IPS-18c (cell line): ENCODE measurements around the gene SLC28A3.
"Not testable (repeated sequence)": the region's sequence is repeated elsewhere in the genome, so short reads cannot be mapped to it uniquely, and the experiment has no call there.

ENCODE experiments used
- H3K4me3 ChIP-seq: 2 replicates; pipeline ENCODE4 v1.7.0; 2013; ENCODE audit warnings: low read depth, mild to moderate bottlenecking, low read length, moderate library complexity; ENCODE audit not compliant: insufficient read depth
- H3K9me3 ChIP-seq: one replicate; pipeline ENCODE4 v1.6.1; 2013; ENCODE audit warnings: mild to moderate bottlenecking, low read length, moderate library complexity; ENCODE audit not compliant: control insufficient read depth, insufficient read depth

The SLC28A3 gene, protein sequence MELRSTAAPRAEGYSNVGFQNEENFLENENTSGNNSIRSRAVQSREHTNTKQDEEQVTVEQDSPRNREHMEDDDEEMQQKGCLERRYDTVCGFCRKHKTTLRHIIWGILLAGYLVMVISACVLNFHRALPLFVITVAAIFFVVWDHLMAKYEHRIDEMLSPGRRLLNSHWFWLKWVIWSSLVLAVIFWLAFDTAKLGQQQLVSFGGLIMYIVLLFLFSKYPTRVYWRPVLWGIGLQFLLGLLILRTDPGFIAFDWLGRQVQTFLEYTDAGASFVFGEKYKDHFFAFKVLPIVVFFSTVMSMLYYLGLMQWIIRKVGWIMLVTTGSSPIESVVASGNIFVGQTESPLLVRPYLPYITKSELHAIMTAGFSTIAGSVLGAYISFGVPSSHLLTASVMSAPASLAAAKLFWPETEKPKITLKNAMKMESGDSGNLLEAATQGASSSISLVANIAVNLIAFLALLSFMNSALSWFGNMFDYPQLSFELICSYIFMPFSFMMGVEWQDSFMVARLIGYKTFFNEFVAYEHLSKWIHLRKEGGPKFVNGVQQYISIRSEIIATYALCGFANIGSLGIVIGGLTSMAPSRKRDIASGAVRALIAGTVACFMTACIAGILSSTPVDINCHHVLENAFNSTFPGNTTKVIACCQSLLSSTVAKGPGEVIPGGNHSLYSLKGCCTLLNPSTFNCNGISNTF

DNA sequence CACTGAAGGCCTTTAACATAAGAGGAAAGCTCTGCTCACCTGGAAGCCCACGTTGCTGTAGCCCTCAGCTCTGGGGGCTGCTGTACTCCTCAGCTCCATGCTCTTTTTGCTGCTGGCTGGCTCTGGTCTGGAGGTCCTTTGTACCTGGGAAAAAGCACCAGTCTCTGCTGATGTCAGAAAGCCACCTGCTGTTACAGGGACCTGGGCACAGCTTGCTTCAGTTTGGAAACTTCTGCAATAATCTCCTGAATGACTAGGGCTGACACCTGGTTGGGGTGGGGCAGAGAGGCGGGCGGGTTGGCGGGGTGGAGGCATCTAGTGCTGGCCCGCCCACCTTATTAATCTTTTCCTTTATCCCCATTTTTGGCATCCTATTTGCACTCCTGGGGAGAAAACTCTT, at the start of gene SLC28A3:
SLC28A3 (minus strand) TSS at position 224 of the 400 bp plus-strand sequence; CDS start at position 99, 125 bp downstream.
- Histone ChIP-seq H3K9me3 (no peaks in the 10 kb centered on the region), H3K4me3 (no peak within 1 kb of the TSS)

DNA sequence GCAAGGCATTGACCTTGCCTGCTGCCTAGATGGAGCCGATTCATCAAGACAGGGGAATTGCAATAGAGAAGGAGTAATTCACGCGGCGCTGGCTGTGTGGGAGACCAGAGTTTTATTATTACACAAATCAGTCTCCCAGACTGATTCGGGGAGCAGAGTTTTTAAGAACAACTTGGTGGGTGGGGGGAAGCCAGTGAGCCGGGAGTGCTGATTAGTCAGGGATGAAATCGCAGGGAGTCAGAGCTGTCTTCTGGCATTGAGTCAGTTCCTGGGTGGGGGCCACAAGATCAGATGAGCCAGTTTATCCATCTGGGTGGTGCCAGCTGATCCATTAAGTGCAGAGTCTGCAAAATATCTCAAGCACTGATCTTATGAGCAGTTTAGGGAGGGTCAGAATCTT, 49.7 kb upstream of the SLC28A3 start:
- H3K4me3 ChIP-seq, H3K9me3 ChIP-seq: not testable (repeated sequence)

DNA sequence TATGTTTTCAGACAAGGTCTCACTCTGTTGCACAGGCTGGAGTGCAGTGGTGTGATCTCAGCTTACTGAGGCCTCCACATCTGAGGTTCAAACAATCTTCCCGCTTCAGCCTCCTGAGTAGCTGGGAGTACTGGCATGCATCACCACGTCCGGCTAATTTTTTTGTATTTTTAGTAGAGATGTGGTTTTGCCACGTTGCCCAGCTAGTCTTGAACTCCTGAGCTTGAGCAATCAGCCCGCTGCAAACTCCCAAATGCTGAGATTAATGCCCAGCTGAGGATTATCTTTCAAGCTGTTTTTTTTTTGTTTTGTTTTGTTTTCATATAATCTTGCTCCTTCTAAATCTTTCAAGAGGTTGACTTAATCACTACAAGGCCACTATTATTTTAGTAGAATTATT, 47.3 kb upstream of the SLC28A3 start:
- Histone ChIP-seq H3K9me3 (no peaks in the 10 kb centered on the region), H3K4me3 (no peak overlapping the region)

DNA sequence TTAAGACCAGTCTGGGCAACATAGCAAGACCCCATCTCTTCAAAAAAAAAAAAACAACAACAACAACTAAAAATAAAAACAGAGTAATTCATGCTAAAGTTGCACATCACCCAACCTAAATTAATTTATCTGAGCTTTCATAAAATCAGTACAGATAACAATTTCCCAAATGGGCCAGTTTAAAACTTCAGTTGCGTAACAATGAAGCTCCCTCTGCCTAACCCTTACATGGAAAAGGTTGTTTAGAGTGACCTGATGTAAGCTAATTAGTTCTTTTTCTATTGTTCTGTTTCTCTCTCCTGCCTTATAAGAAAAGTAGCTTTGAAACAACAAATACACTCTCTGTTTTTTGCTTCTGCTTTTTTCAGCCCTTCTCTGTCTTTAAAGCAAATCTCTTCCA, 46.2 kb upstream of the SLC28A3 start:
- Histone ChIP-seq H3K4me3 (no peak overlapping the region), H3K9me3 (no peaks in the 10 kb centered on the region)

DNA sequence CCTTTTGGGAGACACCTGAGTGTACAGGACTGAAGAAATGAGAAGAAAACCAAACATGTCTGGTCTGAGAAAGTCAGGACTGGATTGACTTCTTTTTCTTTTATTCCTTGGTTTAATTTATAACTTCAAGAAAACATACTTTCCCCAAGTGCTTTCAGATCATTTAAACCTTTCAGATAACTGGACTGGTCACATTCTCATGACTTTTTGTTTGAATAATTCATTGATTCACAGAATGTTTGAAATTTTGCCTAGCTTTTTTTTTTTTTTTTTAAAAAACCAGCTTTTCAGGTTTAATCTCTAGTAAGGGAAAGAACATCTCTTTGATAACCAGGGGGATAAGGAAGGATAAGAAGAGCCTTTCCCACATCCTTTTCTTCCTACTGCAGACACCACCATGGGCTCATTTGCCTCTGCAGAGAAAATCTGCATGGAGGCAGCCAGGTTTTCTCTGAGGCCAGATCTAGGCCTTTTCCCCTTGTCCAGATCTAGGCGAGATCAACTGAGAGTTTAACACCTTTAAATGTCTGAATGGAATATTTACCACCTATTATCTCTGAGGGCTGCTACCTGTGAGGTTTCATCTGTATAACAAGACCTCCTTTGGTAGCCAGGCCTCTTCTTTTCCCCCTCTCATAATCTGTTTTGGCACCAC, 45.0 kb upstream of the SLC28A3 start:
- no peak overlapping the region for H3K4me3 ChIP-seq
- H3K9me3 ChIP-seq = no peaks in the 10 kb centered on the region

DNA sequence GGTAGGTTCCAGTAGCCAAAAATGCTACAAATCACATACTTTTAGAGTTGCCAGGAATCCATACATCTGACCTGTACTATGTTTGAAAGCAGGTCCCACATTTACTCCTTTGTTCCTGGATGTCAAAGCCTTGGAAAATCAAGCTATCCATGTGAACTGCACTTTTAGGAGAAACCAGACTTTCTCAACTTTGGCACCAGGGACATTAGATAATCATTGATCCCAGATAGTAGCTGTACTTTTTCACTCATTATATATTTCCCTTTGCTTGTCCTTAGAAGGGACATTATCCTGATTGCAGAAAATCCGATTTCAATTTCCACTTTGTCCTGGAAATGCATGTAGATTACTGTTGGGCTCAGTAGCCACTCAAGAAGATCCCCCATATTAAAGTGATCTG, 44.1 kb upstream of the SLC28A3 start:
- no peaks in the 10 kb centered on the region for H3K9me3 ChIP-seq
- no peak overlapping the region for H3K4me3 ChIP-seq

DNA sequence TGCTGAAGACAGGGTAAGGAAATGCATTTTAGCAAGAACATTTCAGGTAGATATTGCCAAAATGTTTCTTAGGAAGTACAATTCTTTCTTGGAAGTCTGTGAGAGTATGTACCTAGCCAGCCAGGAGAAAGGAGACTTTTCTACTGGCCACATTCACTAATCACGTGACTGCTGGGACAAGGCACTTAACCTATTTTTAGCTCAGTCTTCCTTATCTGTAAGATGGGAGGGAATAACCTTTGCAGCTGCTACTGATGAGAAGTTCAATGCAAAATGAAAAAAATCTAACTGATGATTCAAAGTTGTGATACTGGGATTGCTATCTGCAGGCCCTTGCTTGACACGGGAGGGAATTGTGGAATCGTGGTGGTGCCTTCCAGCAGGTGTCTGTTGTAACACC, 42.6 kb upstream of the SLC28A3 start:
- Histone ChIP-seq H3K9me3 (no peaks in the 10 kb centered on the region), H3K4me3 (no peak overlapping the region)

DNA sequence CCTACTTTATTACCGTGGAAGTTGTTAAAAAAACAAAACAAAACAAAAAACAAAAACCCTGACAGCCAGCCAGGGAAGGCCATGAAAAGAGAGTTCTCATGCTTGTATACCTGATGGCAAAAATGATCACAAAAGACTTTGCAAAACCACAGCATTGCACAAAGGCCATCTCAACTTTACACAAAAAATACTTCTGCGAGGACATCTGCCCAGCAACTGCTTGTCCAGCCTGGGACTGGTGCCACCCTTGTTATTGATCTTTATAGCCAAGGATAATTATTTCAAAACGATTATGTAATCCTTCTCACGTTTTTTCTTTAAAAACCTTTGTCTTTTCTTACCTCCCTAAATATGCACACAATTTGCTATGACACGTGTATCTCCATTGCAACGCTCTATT, 42.2 kb upstream of the SLC28A3 start:
- Histone ChIP-seq H3K4me3 (no peak overlapping the region), H3K9me3 (no peaks in the 10 kb centered on the region)

DNA sequence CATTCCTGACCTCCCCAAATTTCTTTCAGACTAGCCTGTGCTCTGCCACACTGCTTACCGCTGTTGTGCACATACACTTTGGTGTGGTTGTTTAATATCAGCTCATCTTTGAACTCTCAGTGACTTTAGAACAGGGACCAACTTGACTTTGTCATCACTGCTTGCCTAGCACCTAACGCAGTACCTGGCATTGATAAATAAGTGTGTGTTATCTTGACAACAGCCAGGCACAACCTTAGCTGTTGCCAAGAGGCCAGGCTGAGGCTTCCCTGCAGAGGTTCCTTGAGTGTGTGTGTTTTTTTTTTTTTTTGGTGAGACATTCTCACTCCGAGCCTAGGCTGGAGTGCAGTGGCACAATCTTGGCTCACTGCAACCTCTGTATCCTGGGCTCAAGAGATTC, 41.0 kb upstream of the SLC28A3 start:
- Histone ChIP-seq H3K9me3 (no peaks in the 10 kb centered on the region), H3K4me3 (no peak overlapping the region)

DNA sequence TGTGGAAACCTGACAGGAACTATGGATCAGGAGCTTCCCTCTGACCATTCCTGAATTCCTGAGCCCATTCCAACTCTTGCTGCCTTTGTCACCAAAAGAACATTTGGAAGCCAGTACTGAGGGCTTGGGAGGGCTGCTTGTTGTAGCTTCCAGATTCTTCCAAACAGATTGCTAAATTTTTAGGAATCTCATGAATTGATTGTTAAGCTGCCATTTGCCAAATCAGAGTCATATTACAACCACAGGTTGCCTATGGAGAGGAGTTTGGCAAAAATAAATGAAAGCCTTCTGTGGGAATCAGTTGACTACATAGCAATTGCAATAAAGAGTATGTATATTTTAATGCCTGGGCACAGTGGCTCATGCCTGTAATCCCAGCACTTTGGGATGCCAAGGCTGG, 39.2 kb upstream of the SLC28A3 start:
- Histone ChIP-seq H3K4me3 (no peak overlapping the region), H3K9me3 (no peaks in the 10 kb centered on the region)

DNA sequence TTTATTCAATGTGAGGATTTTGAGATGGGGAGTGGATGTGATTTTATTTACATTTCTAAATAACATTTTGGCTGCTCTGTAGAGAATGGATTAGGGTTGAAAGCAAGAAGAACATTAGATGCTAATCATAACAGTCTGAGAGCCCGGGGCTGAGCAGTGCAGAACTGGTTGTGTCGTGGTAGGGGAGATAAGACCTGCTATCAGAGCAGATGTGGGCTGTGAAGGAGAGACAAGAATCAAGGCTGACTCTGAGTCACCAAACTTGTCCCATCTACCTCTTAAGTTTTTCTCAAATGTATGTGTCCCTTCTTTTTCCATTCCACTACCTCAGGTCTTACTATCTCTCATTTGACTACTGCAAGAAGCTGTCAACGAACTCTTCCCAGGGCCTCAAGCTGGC, 35.4 kb upstream of the SLC28A3 start:
- H3K4me3 ChIP-seq = no peak overlapping the region

DNA sequence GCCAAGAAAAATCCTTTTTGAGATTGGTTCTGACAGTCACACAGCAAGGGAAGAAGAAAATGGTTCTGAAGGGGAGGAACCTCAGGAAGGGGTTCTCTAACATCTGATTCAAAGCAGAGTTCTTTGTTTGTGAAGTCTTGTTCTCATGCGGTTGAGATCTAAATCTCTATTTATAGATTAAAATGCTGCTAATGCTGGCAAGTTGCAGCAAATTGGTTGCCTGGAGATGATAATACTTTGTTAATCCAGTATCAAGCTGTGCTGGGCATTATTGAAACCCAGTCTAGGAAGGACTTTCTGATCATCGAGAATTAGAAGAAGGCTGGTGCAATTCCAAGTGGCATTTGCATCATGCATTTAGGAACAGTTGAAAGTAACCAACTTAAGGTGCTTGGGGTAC, 34.0 kb upstream of the SLC28A3 start:
- Histone ChIP-seq H3K4me3 (no peak overlapping the region), H3K9me3 (no peaks in the 10 kb centered on the region)

More for the DNA sequence above, 35.4 kb upstream of the SLC28A3 start:
- H3K9me3 ChIP-seq = no peaks in the 10 kb centered on the region

DNA sequence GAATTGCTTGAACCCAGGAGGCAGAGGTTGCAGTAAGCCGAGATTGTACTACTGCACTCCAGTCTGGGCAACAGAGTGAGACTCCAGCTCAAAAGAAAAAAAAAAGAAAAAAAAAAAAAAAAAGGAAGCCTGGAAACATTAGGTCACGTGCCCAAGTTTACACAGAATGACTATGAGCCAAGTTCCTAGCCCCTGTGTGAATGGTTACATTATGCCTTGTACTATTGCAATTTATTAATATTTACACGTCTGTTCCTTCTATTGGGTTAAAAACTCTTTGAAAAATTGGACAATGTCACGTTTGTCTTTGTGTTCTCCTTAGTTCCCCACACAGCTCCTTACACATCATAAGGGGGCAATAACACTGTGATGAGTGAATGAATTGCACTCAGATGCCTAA, 33.5 kb upstream of the SLC28A3 start:
- Histone ChIP-seq H3K9me3 (no peaks in the 10 kb centered on the region), H3K4me3 (no peak overlapping the region)

DNA sequence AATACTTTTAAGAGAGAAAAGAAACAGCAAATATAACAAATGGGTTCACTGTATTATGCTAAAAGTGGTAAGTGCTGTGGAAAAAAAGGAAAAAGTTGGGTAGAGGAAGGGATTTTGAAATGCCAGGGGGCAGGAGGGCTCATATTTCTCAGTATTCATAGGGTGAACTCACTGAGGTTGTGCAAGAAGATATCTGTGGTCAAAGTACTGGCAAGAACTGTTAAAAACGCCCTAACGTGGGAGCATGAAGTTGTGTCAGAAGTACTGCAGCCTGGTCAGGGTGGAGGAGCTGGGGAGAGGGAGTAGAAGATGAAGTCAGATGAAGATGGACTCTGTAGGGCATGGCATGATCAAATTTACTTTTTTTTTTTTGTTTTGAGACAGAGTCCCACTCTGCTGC, 31.2 kb upstream of the SLC28A3 start:
- H3K9me3 ChIP-seq = no peaks in the 10 kb centered on the region
- H3K4me3 ChIP-seq = no peak overlapping the region

DNA sequence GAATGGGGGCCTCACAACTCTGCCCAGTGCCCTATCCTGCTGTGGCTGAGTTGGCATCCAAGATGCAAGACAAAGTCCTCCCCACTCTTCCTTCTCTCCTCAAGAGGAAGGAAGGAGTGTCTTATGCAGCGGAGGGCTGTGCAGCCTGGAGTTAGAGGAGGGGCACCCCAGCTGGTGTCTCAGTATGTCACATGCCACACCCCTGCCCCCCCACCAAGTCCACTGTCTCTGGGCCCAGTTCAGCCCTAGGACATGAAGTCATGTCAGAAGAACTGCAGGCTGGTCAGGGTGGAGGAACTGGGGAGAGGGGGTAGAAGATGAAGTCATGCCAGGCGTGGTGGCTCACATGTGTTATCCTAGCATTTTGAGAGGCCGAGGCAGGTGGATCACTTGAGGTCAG, 28.0 kb upstream of the SLC28A3 start:
- no peak overlapping the region for H3K4me3 ChIP-seq
- no peaks in the 10 kb centered on the region for H3K9me3 ChIP-seq

DNA sequence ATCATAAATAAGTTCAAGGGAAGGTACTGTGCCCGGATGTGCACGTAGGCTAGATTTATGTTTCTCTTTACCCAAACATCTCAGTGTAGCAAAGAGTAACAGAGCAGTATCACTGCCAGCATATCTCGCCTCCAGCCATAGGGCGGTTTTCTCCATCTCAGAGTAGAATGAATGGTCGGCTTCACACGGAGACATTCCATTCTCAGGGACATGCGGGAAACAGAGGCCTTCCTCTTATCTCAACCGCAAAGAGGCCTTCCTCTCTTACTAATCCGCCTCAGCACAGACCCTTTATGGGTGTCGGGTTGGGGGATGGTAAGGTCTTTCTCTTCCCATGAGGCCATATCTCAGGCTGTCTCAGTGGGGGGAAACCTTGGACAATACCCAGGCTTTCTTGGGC, 27.2 kb upstream of the SLC28A3 start:
- H3K4me3 ChIP-seq, H3K9me3 ChIP-seq: not testable (repeated sequence)

DNA sequence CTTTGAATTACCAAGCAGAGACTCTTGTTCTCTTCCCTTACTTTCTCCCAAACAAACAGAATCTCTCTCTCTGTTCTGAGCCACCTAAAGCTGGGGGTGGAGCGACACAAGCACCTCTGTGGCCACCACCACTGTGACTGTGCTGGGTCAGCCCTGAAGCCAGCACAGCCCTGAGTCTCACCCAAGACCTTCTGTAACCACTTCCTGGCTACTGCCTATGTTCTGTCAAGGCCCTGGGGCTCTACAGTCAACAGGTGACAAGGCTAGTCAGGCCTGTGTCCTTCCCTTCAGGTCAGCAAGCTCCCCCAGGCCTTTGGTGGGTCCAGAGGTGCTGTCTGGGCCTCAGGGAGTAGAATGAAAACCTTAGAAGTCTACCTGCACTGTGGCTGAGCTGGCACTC, 26.1 kb upstream of the SLC28A3 start:
- Histone ChIP-seq H3K9me3 (no peaks in the 10 kb centered on the region), H3K4me3 (no peak overlapping the region)

DNA sequence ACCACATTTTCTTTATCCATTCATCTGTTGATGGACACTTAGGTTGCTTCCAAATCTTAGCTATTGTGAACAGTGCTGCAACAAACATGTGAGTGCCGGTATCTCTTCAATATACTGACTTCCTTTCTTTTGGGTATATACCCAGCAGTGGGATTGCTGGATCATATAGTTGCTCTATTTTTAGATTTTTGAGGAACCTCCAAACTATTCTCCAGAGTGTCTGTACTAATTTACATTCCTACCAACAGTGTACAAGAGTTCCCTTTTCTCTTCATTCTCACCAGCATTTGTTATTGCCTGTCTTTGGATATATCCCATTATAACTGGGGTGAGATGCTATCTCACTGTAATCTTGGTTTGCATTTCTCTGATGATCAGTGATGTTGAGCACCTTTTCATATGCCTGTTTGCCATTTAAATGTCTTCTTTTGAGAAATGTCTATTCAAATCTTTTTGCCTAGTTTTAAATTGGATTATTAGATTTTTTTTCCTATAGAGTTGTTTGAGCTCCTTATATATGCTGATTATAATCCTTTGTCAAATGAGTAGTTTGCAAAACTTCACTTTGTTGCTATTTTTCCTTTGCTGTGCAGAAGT, 24.4 kb upstream of the SLC28A3 start:
- H3K9me3 ChIP-seq, H3K4me3 ChIP-seq: not testable (repeated sequence)
